ENCODE data around the gene ATP2B1.

DNA sequence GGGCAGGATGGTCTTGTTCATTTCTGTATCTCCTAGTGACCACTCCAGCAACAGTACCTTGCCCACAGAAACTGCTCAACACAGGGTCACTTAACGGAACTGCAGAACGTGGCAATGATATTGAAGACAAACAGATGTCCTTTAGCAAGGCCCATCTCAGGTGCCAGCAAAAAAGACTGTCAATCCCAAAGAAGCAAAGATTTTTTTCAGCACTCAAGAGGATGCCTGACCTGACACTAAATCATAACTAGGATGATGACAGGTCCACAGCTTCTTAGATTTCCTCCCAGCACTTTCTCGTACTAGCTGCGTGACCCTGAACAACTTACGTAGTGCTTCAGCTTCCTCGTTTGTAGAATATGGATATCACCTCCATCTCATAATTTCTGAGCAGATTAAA is 39.4 kb downstream of the ATP2B1 start:
- TF ChIP-seq GATA3 (IDR thresholded peaks at IDR 0.05; ENCODE audit: borderline replicate concordance) (no peak), POLR2A (IDR thresholded peaks at IDR 0.05; ENCODE audit: low read length) (no peak), EP300 (IDR thresholded peaks at IDR 0.05) (no peak), CHD2 (IDR thresholded peaks at IDR 0.05; ENCODE audit: low read length, partially characterized antibody) (no peak), NR3C1 (IDR thresholded peaks at IDR 0.05) (no peak), MAZ (IDR thresholded peaks at IDR 0.05; ENCODE audit: borderline replicate concordance, low read depth, low read length) (no peak), JUNB (IDR thresholded peaks at IDR 0.05) (no peak), CEBPB (IDR thresholded peaks at IDR 0.05) (no peak)
- TF ChIP-seq, protein P1, sequence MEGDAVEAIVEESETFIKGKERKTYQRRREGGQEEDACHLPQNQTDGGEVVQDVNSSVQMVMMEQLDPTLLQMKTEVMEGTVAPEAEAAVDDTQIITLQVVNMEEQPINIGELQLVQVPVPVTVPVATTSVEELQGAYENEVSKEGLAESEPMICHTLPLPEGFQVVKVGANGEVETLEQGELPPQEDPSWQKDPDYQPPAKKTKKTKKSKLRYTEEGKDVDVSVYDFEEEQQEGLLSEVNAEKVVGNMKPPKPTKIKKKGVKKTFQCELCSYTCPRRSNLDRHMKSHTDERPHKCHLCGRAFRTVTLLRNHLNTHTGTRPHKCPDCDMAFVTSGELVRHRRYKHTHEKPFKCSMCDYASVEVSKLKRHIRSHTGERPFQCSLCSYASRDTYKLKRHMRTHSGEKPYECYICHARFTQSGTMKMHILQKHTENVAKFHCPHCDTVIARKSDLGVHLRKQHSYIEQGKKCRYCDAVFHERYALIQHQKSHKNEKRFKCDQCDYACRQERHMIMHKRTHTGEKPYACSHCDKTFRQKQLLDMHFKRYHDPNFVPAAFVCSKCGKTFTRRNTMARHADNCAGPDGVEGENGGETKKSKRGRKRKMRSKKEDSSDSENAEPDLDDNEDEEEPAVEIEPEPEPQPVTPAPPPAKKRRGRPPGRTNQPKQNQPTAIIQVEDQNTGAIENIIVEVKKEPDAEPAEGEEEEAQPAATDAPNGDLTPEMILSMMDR (IDR thresholded peaks at IDR 0.05): no peak
- TF ChIP-seq, protein P2, sequence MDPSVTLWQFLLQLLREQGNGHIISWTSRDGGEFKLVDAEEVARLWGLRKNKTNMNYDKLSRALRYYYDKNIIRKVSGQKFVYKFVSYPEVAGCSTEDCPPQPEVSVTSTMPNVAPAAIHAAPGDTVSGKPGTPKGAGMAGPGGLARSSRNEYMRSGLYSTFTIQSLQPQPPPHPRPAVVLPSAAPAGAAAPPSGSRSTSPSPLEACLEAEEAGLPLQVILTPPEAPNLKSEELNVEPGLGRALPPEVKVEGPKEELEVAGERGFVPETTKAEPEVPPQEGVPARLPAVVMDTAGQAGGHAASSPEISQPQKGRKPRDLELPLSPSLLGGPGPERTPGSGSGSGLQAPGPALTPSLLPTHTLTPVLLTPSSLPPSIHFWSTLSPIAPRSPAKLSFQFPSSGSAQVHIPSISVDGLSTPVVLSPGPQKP (IDR thresholded peaks at IDR 0.05; ENCODE audit: low read depth, low read length): no peak
